Measurements from ENCODE around the gene ACADVL. TPM values are rescaled to one million over a fixed set of nuclear protein-coding genes. Genes with fewer than 3 reads are reported as not detected.
"Not testable (repeated sequence)": the region's sequence is repeated elsewhere in the genome, so short reads cannot be mapped to it uniquely, and the experiment has no call there.

The ACADVL gene
- 245 and 371 TPM in 2 replicates for total RNA-seq (2014; rRNA removed; shearing (Covaris generic); ENCODE audit: low replicate concordance)

GRCh38 chr17:7219812-7220592 lies at the start of gene ACADVL, which contains the start of gene DLG4:
TSS of gene ACADVL (plus strand) at chr17:7219938. CDS start at chr17:7219985, 47 bp downstream.
TSS of gene DLG4 (minus strand) at chr17:7219836.
- Histone ChIP-seq H3K4me3 (ENCODE audit: low read length) (peak within 1 kb of the TSS; percentile 88), H4K20me1 (ENCODE audit: insufficient read depth, low read depth, low read length) (peaks cover 10% of the 10 kb centered on the region; the same call in 1 of the 2 replicates), H3K36me3 (ENCODE audit: insufficient read depth, low read length) (peaks cover 8% of the 10 kb centered on the region; the same call in 1 of the 2 replicates), H3K4me2 (ENCODE audit: low read depth, low read length, poor library complexity, severe bottlenecking) (peak within 1 kb of the TSS; percentile 98), H3K27ac (ENCODE audit: low read length) (peak within 1 kb of the TSS; percentile 87), H3K9ac (ENCODE audit: low read length) (peak within 1 kb of the TSS; percentile 95), H3K9me2 (replicated peaks; ENCODE audit: insufficient read depth, low read length) (no peaks in the 10 kb centered on the region), H3K4me1 (ENCODE audit: low read length) (peaks cover 74% of the 10 kb centered on the region), H3K27me3 (ENCODE audit: low read length) (no peaks in the 10 kb centered on the region), H3K9me3 (ENCODE audit: low read length) (no peaks in the 10 kb centered on the region), H2AFZ (ENCODE audit: low read length) (peak within 1 kb of the TSS; percentile 80; the same call in 1 of the 2 replicates), H3K79me2 (ENCODE audit: low read length) (peaks cover 30% of the 10 kb centered on the region)
- peak; percentile 93 for DNase-seq

- H3K9me2 ChIP-seq (replicated peaks; ENCODE audit: insufficient read depth, low read length); H3K27me3 ChIP-seq (ENCODE audit: low read length); H3K4me3 ChIP-seq (ENCODE audit: low read length); H4K20me1 ChIP-seq (ENCODE audit: insufficient read depth, low read depth, low read length); H3K79me2 ChIP-seq (ENCODE audit: low read length); H3K4me1 ChIP-seq (ENCODE audit: low read length); H3K36me3 ChIP-seq (ENCODE audit: insufficient read depth, low read length); H3K9ac ChIP-seq (ENCODE audit: low read length); H2AFZ ChIP-seq (ENCODE audit: low read length); H3K9me3 ChIP-seq (ENCODE audit: low read length); H3K4me2 ChIP-seq (ENCODE audit: low read depth, low read length, poor library complexity, severe bottlenecking); DNase-seq; H3K27ac ChIP-seq (ENCODE audit: low read length): not testable (repeated sequence)
Measured at GRCh38 chr17:7172522-7173191, 47.1 kb upstream of the ACADVL start.

- H3K4me2 ChIP-seq (ENCODE audit: low read depth, low read length, poor library complexity, severe bottlenecking): no peak overlapping the region
- H3K79me2 ChIP-seq (ENCODE audit: low read length): no peaks in the 10 kb centered on the region
- DNase-seq: no peak
- H3K9me2 ChIP-seq (replicated peaks; ENCODE audit: insufficient read depth, low read length): no peaks in the 10 kb centered on the region
- no peaks in the 10 kb centered on the region for H3K36me3 ChIP-seq (ENCODE audit: insufficient read depth, low read length)
- H3K4me1 ChIP-seq (ENCODE audit: low read length): peaks cover 9% of the 10 kb centered on the region
- no peak overlapping the region for H3K4me3 ChIP-seq (ENCODE audit: low read length)
- H3K27ac ChIP-seq (ENCODE audit: low read length): no peak overlapping the region
- H4K20me1 ChIP-seq (ENCODE audit: insufficient read depth, low read depth, low read length): no peaks in the 10 kb centered on the region
- H2AFZ ChIP-seq (ENCODE audit: low read length): no peak overlapping the region
- no peaks in the 10 kb centered on the region for H3K27me3 ChIP-seq (ENCODE audit: low read length)
- H3K9ac ChIP-seq (ENCODE audit: low read length): no peak overlapping the region
- no peaks in the 10 kb centered on the region for H3K9me3 ChIP-seq (ENCODE audit: low read length)
Measured at GRCh38 chr17:7173687-7174602, 45.8 kb upstream of the ACADVL start.

- Histone ChIP-seq H3K27me3 (ENCODE audit: low read length) (no peaks in the 10 kb centered on the region), H3K36me3 (ENCODE audit: insufficient read depth, low read length) (no peaks in the 10 kb centered on the region)
Measured at GRCh38 chr17:7174603-7175326, 45.0 kb upstream of the ACADVL start.

GRCh38 chr17:7175330-7175733 lies 44.4 kb upstream of the ACADVL start:
- Histone ChIP-seq H3K4me2 (ENCODE audit: low read depth, low read length, poor library complexity, severe bottlenecking) (no peak overlapping the region), H3K27ac (ENCODE audit: low read length) (no peak overlapping the region), H3K9me2 (replicated peaks; ENCODE audit: insufficient read depth, low read length) (no peaks in the 10 kb centered on the region), H3K9ac (ENCODE audit: low read length) (no peak overlapping the region), H3K4me3 (ENCODE audit: low read length) (no peak overlapping the region), H3K4me1 (ENCODE audit: low read length) (peaks cover 9% of the 10 kb centered on the region), H4K20me1 (ENCODE audit: insufficient read depth, low read depth, low read length) (no peaks in the 10 kb centered on the region), H3K9me3 (ENCODE audit: low read length) (no peaks in the 10 kb centered on the region), H3K79me2 (ENCODE audit: low read length) (no peaks in the 10 kb centered on the region), H3K27me3 (ENCODE audit: low read length) (no peaks in the 10 kb centered on the region), H3K36me3 (ENCODE audit: insufficient read depth, low read length) (no peaks in the 10 kb centered on the region), H2AFZ (ENCODE audit: low read length) (no peak overlapping the region)
- DNase-seq: no peak

More at GRCh38 chr17:7174603-7175326, 45.0 kb upstream of the ACADVL start:
- Histone ChIP-seq H3K4me2 (ENCODE audit: low read depth, low read length, poor library complexity, severe bottlenecking) (no peak overlapping the region), H3K79me2 (ENCODE audit: low read length) (no peaks in the 10 kb centered on the region), H3K9me3 (ENCODE audit: low read length) (no peaks in the 10 kb centered on the region), H3K4me1 (ENCODE audit: low read length) (peaks cover 9% of the 10 kb centered on the region), H2AFZ (ENCODE audit: low read length) (no peak overlapping the region), H3K4me3 (ENCODE audit: low read length) (no peak overlapping the region), H4K20me1 (ENCODE audit: insufficient read depth, low read depth, low read length) (no peaks in the 10 kb centered on the region), H3K27ac (ENCODE audit: low read length) (no peak overlapping the region), H3K9me2 (replicated peaks; ENCODE audit: insufficient read depth, low read length) (no peaks in the 10 kb centered on the region), H3K9ac (ENCODE audit: low read length) (no peak overlapping the region)
- no peak for DNase-seq

- H3K27ac ChIP-seq (ENCODE audit: low read length): no peak overlapping the region
- no peaks in the 10 kb centered on the region for H3K9me2 ChIP-seq (replicated peaks; ENCODE audit: insufficient read depth, low read length)
- H3K27me3 ChIP-seq (ENCODE audit: low read length): no peaks in the 10 kb centered on the region
- no peak overlapping the region for H3K9ac ChIP-seq (ENCODE audit: low read length)
- no peaks in the 10 kb centered on the region for H3K79me2 ChIP-seq (ENCODE audit: low read length)
- DNase-seq: no peak
- peaks cover 9% of the 10 kb centered on the region for H3K4me1 ChIP-seq (ENCODE audit: low read length)
- no peaks in the 10 kb centered on the region for H3K9me3 ChIP-seq (ENCODE audit: low read length)
- no peaks in the 10 kb centered on the region for H3K36me3 ChIP-seq (ENCODE audit: insufficient read depth, low read length)
- H2AFZ ChIP-seq (ENCODE audit: low read length): no peak overlapping the region
- no peak overlapping the region for H3K4me3 ChIP-seq (ENCODE audit: low read length)
- H4K20me1 ChIP-seq (ENCODE audit: insufficient read depth, low read depth, low read length): no peaks in the 10 kb centered on the region
- no peak overlapping the region for H3K4me2 ChIP-seq (ENCODE audit: low read depth, low read length, poor library complexity, severe bottlenecking)
Measured at GRCh38 chr17:7176107-7176840, 43.5 kb upstream of the ACADVL start.

- H3K4me1 ChIP-seq (ENCODE audit: low read length): peaks cover 9% of the 10 kb centered on the region
- no peak overlapping the region for H3K9ac ChIP-seq (ENCODE audit: low read length)
- no peaks in the 10 kb centered on the region for H3K36me3 ChIP-seq (ENCODE audit: insufficient read depth, low read length)
- no peaks in the 10 kb centered on the region for H3K27me3 ChIP-seq (ENCODE audit: low read length)
- no peaks in the 10 kb centered on the region for H3K79me2 ChIP-seq (ENCODE audit: low read length)
- H4K20me1 ChIP-seq (ENCODE audit: insufficient read depth, low read depth, low read length): no peaks in the 10 kb centered on the region
- no peak for DNase-seq
- H2AFZ ChIP-seq (ENCODE audit: low read length): no peak overlapping the region
- no peaks in the 10 kb centered on the region for H3K9me3 ChIP-seq (ENCODE audit: low read length)
- H3K9me2 ChIP-seq (replicated peaks; ENCODE audit: insufficient read depth, low read length): no peaks in the 10 kb centered on the region
- H3K27ac ChIP-seq (ENCODE audit: low read length): no peak overlapping the region
- H3K4me2 ChIP-seq (ENCODE audit: low read depth, low read length, poor library complexity, severe bottlenecking): no peak overlapping the region
- H3K4me3 ChIP-seq (ENCODE audit: low read length): no peak overlapping the region
Measured at GRCh38 chr17:7176841-7177190, 42.9 kb upstream of the ACADVL start.
